HG02938 (cell line): ENCODE results near the gene FOXR1.
"Not testable (repeated sequence)": the region's sequence is repeated elsewhere in the genome, so short reads cannot be mapped to it uniquely, and the experiment has no call there.

Experiments
- ATAC-seq: cut with Tn5 transposase; IDR thresholded peaks from one replicate; pipeline ENCODE4 v1.9.1; 2021; ENCODE audit warnings: mild to moderate bottlenecking, moderate library complexity; ENCODE audit not compliant: unreplicated experiment

FOXR1 gene

GRCh38 chr11:118947091-118947490 lies 24.5 kb upstream of the FOXR1 start:
- ATAC-seq = no peak

DNA sequence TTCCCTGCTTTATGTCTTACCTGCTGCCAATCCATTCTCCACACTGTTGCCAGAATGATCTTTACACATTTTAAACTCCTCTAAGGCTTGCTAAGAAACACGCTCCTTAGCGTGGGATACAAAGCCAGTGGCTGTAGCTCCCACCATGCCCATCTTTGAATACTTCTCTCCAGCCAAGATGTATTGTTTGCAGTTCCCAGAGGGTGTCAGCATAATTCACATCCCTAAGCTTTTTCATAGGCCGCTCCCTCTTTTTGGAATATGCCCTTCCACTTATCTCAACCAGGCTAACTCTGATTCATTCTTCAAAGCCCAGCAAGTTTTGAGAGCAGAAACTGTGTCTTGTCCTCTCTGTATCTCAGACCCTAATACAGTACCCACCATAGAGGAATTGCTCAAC lies 23.6 kb upstream of the FOXR1 start:
- ATAC-seq = no peak

- no peak for ATAC-seq
Measured at GRCh38 chr11:118953265-118953664, 18.3 kb upstream of the FOXR1 start.

DNA sequence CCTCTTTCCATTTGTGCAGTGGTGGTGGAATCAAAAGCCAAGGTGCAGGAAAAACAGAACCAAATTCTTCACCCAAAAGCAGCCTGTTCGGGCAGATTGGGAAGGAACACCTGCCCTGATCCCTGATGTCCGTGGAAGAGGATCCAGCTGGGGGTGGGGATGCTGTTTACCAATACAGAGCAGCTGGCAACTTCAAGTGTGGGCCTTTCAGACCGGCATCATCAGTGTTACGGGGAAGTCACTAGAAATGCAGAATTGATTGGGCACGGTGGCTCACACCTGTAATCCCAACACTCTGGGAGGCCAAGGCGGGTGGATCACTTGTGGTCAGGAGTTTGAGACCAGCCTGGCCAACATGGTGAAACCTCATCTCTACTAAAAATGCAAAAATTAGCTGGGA lies 17.6 kb upstream of the FOXR1 start:
- not testable (repeated sequence) for ATAC-seq

GRCh38 chr11:118956094-118956846 lies 15.3 kb upstream of the FOXR1 start, which contains the start of gene UPK2:
Gene UPK2 (plus strand): TSS chr11:118956298. CDS start chr11:118956351, 53 bp downstream.
- peak; percentile 67 for ATAC-seq

- no peak for ATAC-seq
Measured at GRCh38 chr11:118956847-118957469, 14.6 kb upstream of the FOXR1 start.

- ATAC-seq = no peak
Measured at GRCh38 chr11:118957549-118957948, 14.0 kb upstream of the FOXR1 start.

DNA sequence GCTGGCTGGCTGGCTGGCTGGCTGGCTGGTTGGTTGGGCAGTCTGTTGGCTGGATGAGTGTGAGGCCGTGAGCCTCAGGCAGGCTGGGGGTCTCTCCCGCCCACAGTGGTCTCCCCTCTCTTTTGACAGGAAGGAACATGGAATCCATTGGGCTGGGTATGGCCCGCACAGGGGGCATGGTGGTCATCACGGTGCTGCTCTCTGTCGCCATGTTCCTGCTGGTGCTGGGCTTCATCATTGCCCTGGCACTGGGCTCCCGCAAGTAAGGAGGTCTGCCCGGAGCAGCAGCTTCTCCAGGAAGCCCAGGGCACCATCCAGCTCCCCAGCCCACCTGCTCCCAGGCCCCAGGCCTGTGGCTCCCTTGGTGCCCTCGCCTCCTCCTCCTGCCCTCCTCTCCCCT lies 13.6 kb upstream of the FOXR1 start:
- no peak for ATAC-seq

GRCh38 chr11:118958577-118958976 lies 13.0 kb upstream of the FOXR1 start:
- ATAC-seq = no peak

GRCh38 chr11:118961189-118961588 lies 10.4 kb upstream of the FOXR1 start:
- no peak for ATAC-seq

- ATAC-seq = no peak
Measured at GRCh38 chr11:118961591-118961990, 10.0 kb upstream of the FOXR1 start.

GRCh38 chr11:118969508-118969907 lies 2.1 kb upstream of the FOXR1 start:
- not testable (repeated sequence) for ATAC-seq

DNA sequence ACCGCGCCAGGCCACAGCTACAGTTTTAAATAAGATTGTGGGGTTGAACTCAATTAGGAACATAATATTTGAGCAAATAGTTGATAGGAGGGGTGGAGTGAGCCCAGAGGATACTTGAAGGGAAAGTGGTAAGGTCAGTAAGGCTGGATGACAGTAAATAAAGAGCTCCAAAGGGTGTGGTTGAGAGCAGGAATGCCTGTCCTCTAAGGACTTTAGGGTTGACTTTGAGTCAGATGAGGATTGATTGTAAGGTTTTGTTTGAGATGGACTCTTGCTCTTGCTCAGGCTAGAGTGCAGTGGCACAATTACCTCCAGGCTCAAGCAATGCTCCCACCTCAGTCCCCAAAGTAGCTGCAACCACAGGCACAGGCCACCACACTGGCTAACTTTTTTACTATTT lies 2.4 kb downstream of the FOXR1 start:
- no peak for ATAC-seq

DNA sequence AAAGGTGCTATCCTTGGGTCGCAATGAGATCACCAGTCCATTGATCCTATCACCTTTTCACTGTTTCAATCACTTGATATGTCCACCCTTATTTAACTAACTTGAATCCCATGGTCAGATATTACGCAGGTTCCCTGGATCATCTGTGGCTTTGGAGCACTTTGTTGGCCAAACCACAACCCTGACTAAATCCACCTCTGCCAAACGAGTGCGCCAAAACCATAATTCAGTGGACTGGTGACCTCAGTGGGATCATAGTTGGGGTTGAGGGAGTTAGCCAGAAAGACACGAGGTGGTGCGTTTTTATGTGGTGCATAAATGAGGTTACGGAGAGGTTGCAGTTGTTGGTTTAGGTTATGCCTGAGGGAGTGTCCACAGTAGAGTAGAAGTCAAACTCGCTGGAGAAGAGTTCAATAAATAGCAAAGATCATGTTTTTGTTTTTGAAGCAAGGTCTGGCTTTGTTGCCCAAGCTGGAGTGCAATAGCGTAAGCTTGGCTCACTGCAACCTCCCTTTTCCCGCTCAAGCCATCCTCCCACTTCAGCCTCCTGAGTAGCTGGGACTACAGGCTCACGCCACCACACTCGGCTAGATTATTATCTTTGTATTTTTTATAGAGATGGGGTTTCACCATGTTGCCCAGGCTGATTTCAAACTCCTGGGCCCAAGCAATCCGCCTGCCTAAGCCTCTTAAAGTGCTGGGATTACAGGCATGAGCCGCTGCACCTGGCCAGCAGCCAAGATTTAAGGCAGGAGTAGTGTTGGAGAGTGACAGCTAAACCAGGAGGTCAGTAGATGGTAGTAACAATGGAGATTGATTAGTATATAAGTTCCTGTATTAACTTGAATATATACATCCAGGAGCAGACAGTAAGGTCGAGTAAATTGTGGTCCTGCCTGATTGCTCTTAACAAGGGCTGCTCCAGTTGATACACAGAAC lies 4.5 kb downstream of the FOXR1 start:
- ATAC-seq = no peak

DNA sequence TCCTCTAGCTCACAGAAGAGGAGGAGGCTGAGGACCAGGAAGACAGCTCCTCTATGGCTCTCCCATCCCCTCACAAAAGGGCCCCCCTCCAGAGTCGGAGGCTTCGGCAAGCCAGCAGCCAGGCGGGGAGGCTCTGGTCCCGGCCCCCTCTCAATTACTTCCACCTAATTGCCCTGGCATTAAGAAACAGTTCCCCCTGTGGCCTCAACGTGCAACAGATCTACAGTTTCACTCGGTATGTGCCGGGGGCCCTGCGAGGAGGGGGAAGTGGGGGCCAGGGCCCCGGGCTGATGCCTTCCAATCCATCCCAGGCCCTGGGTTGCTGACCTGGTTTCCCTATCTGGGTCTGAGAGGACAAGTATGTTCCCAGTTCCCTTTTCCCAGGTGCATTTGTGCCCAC lies 7.9 kb downstream of the FOXR1 start:
- ATAC-seq = no peak

GRCh38 chr11:118980191-118980881 lies 8.8 kb downstream of the FOXR1 start:
- no peak for ATAC-seq

GRCh38 chr11:118984337-118984736 lies 12.8 kb downstream of the FOXR1 start:
- not testable (repeated sequence) for ATAC-seq

DNA sequence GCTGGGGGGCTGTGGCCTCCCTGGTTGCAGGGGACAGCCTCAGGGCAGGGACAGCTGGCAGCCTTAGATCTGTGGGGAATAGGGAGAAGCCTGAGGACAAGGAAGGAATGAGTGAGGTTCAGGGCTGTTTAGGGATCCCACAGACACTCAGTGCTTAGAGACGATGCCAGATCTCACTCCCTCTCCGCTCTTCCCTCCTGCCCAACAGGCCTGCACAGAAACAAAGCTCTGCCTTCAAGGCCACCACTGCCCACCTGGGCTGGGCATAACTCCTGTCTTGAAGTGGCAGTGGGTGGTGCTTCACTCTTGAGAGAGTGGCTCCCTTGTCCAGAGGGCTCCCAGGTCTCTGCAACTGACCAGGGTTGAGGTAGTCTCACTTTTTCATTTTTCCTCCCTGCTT lies 13.3 kb downstream of the FOXR1 start:
- ATAC-seq = no peak

DNA sequence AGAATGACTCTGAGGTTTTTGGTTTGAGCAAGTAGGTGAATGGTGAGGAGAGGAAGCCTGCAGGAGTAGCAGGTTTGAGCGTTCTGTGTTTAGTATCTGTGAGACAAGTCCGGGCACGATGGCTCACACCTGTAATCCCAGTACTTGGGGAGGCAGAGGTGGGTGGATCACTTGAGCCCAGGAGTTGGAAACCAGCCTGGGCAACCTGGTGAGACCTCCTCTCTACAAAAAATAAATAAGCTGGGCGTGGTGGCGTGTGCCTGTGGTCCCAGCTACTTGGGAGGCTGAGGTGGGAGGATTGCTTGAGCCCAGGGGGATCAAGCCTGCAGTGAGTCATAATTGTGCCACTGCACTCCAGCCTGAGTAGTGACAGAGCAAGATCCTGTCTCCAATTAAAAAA lies 16.7 kb downstream of the FOXR1 start:
- ATAC-seq = no peak

DNA sequence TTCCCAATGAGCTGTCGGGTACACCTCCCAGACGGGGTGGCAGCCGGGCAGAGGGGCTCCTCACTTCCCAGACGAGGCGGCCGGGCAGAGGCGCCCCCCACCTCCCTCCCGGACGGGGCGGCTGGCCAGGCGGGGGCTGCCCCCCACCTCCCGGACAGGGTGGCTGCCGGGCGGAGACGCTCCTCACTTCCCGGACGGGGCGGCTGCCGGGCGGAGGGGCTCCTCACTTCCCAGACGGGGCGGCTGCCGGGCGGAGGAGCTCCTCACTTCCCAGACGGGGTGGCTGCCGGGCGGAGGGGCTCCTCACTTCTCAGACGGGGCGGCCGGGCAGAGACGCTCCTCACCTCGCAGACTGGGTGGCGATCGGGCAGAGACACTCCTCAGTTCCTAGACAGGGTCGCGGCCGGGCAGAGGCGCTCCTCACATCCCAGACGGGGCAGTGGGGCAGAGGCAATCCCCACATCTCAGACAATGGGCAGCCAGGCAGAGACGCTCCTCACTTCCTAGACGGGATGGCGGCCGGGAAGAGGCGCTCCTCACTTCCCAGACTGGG lies 20.0 kb downstream of the FOXR1 start:
- not testable (repeated sequence) for ATAC-seq
